K562 (cell line): Measurements from ENCODE around the gene ZBTB9. TPM values are rescaled to one million over a fixed set of nuclear protein-coding genes. Genes with fewer than 3 reads are reported as not detected.

Source experiments
- ARID4B ChIP-seq: sonication (generic); formaldehyde crosslinking; IDR thresholded peaks from 2 replicates; pipeline ENCODE4 v1.8.0; 2022; ENCODE audit warnings: mild to moderate bottlenecking, missing genetic modification reagents
- ATF4 ChIP-seq: fragments of 450-650 bp; formaldehyde crosslinking; IDR thresholded peaks from 2 replicates; pipeline ENCODE4 v1.4.0; 2022; ENCODE audit warnings: mild to moderate bottlenecking, moderate library complexity
- CHCHD3 ChIP-seq: fragments of 250-450 bp; sonication (Bioruptor Pico); IDR thresholded peaks from 2 replicates; pipeline ENCODE4 v2.1.2; 2022; ENCODE audit warnings: mild to moderate bottlenecking
- L3MBTL2 ChIP-seq: fragments of 450-650 bp; IDR thresholded peaks from 2 replicates; pipeline ENCODE4 v1.6.1; 2016; ENCODE audit warnings: mild to moderate bottlenecking, moderate library complexity
- MLLT1 ChIP-seq, 2 experiments: fragments of 450-650 bp; IDR thresholded peaks; 2 replicates each; pipeline ENCODE4 v1.6.1; 2016
- NFIC ChIP-seq: fragments of 450-650 bp; IDR thresholded peaks from 2 replicates; pipeline ENCODE4 v1.6.1; 2017; ENCODE audit warnings: mild to moderate bottlenecking, inconsistent platforms
- PHB2 ChIP-seq: fragments of 450-650 bp; IDR thresholded peaks from 2 replicates; pipeline ENCODE4 v1.6.1; 2017; ENCODE audit warnings: low read depth
- RCOR1 ChIP-seq, 2 experiments: IDR thresholded peaks; 2 replicates each; pipeline ENCODE4 v1.6.1; 2012; ENCODE audit warnings: low read depth in 2 of 2, low read length in 2 of 2, borderline replicate concordance in 1 of 2, improper control_type of control experiment in 1 of 2
- SAFB ChIP-seq: fragments of 200-400 bp; formaldehyde crosslinking; IDR thresholded peaks from 2 replicates; pipeline ENCODE4 v1.6.1; 2017; ENCODE audit warnings: low read depth, low read length, borderline replicate concordance
- SMC3 ChIP-seq: conservative IDR thresholded peaks from 2 replicates; pipeline ENCODE4 v1.6.1; 2011; ENCODE audit warnings: low read depth, low read length, improper control_type of control experiment; ENCODE audit not compliant: insufficient read depth
- SPI1 ChIP-seq: IDR thresholded peaks from 2 replicates; pipeline ENCODE4 v1.6.1; 2011; ENCODE audit warnings: low read depth, low read length, control low read depth, borderline replicate concordance
- STAT5B ChIP-seq: fragments of 250-450 bp; sonication (Bioruptor Pico); IDR thresholded peaks from 2 replicates; pipeline ENCODE4 v1.8.0; 2021; ENCODE audit warnings: mild to moderate bottlenecking, inconsistent platforms
- TOE1 ChIP-seq, 2 experiments: fragments of 450-650 bp in 1 of 2; sonication (generic) in 1 of 2; formaldehyde crosslinking in 1 of 2; IDR thresholded peaks; 2 replicates each; pipeline versions ENCODE4 v1.7.1 to v1.8.0; 2016 to 2022; ENCODE audit warnings: borderline replicate concordance in 2 of 2, mild to moderate bottlenecking in 2 of 2, antibody characterized with exemption in 1 of 2, inconsistent platforms in 1 of 2, low read depth in 1 of 2, missing genetic modification reagents in 1 of 2, moderate library complexity in 1 of 2
- YY1 ChIP-seq, 3 experiments: IDR thresholded peaks; 2 replicates each; pipeline ENCODE4 v1.6.1; 2011; ENCODE audit warnings: low read length in 2 of 3, mild to moderate bottlenecking in 2 of 3, moderate library complexity in 2 of 3, borderline replicate concordance in 1 of 3, control low read depth in 1 of 3, low read depth in 1 of 3; ENCODE audit not compliant: insufficient read depth in 3 of 3, insufficient replicate concordance in 2 of 3, control insufficient read depth in 1 of 3, insufficient read length in 1 of 3; ENCODE audit errors: extremely low read depth in 1 of 3
- ZNF175 ChIP-seq: fragments of 200-800 bp; sonication (Bioruptor generic); IDR thresholded peaks from 2 replicates; pipeline ENCODE4 v1.6.1; 2016; ENCODE audit warnings: low read depth, mild to moderate bottlenecking, missing genetic modification characterization, missing compliant biosample characterization
- ZNF239 ChIP-seq: fragments of 250-450 bp; sonication (Bioruptor Pico); IDR thresholded peaks from 2 replicates; pipeline ENCODE4 v1.4.0; 2020; ENCODE audit warnings: mild to moderate bottlenecking
- ZNF311 ChIP-seq: fragments of 250-450 bp; sonication (Bioruptor Pico); IDR thresholded peaks from 2 replicates; pipeline ENCODE4 v1.4.0; 2020; ENCODE audit warnings: mild to moderate bottlenecking, moderate library complexity
- ZNF444 ChIP-seq: fragments of 250-450 bp; sonication (Bioruptor Pico); IDR thresholded peaks from 2 replicates; pipeline ENCODE4 v1.4.0; 2020; ENCODE audit warnings: mild to moderate bottlenecking, moderate library complexity
- polyA plus RNA-seq, 8 experiments: library from polyadenylated mRNA; depleted of rRNA in 4 of 8; stranded (reverse) in 5 of 8; unstranded in 3 of 8; fragments of >200 nt; fragmentation: Nextera tagmentation in 2 of 8; fragmentation: Illumina TruSeq in 1 of 8; extraction: Ambion mirVana in 2 of 8; extraction: Trizol in 1 of 8; gene quantifications; 2 replicates each; pipeline versions ENCODE4 v1.2.1 to v1.2.3, GENCODE V29; 2011 to 2014; ENCODE audit warnings: inconsistent platforms in 1 of 8, missing spikeins in 1 of 8
- total RNA-seq, 7 experiments: library from RNA; depleted of rRNA in 6 of 7; stranded (reverse); fragments of >200 nt in 6 of 7; fragmentation: Illumina TruSeq in 2 of 7; extraction: Trizol in 2 of 7; gene quantifications; 2 replicates each; pipeline versions ENCODE4 v1.2.1 to v1.2.3, GENCODE V29; 2011 to 2021; ENCODE audit warnings: low replicate concordance in 1 of 7

ZBTB9 gene
- total and polyA plus RNA-seq, 9 of the 15 experiments (the other 6 are each of a cell fraction or from before 2014, with no cell fraction given) = 1.9 to 19.5 (median 10.4) TPM

- TF ChIP-seq STAT5B (CRISPR knock-in tag) (no peak), ZNF311 (CRISPR knock-in tag) (no peak), ZNF444 (CRISPR knock-in tag) (no peak), ZNF175 (CRISPR knock-in tag) (no peak), YY1 (IDR thresholded peaks at IDR 0.05; ENCODE audit: borderline replicate concordance in 1 of 3, control insufficient read depth in 1 of 3, extremely low read depth in 1 of 3, insufficient read depth in 3 of 3, insufficient read length in 1 of 3, insufficient replicate concordance in 2 of 3, low read depth in 1 of 3, low read length in 2 of 3) (no peak), TOE1 (IDR thresholded peaks at IDR 0.05; ENCODE audit: borderline replicate concordance) (no peak), TOE1 (CRISPR knock-in tag; IDR thresholded peaks at IDR 0.05; ENCODE audit: borderline replicate concordance, low read depth) (no peak), ATF4 (CRISPR knock-in tag) (no peak), ARID4B (CRISPR knock-in tag) (0 out of 2 replicates have a peak, but pooled peaks have one; percentile 43), PHB2 (no peak), MLLT1 (IDR thresholded peaks at IDR 0.05) (0 out of 4 replicates have a peak, but pooled peaks of 1 of the 2 experiments have one; percentile 9), SAFB (no peak), SMC3 (no peak), ZNF239 (no peak), L3MBTL2 (no peak), RCOR1 (IDR thresholded peaks at IDR 0.05; ENCODE audit: borderline replicate concordance in 1 of 2, low read depth in 2 of 2, low read length in 2 of 2) (0 out of 4 replicates have a peak, but pooled peaks of 1 of the 2 experiments have one; percentile 11), CHCHD3 (CRISPR knock-in tag) (no peak), SPI1 (no peak), NFIC (0 out of 2 replicates have a peak, but pooled peaks have one; percentile 4)
Observed at GRCh38 chr6:33416386-33417127, 37.8 kb upstream of the ZBTB9 start (continued).
